ENCODE data around the gene PSMB8.

GRCh38 chr6:32885698-32886286 lies 41.9 kb upstream of the PSMB8 start:
- TF ChIP-seq POLR2AphosphoS5 (IDR thresholded peaks at IDR 0.05; ENCODE audit: low read depth, low read length) (no peak), FOXP2 (optimal IDR thresholded peaks at IDR 0.05; ENCODE audit: borderline replicate concordance, extremely low read depth, extremely low read length, insufficient read depth) (no peak)

Data from PFSK-1 (cell line).